Stimulated activated CD4-positive, alpha-beta T cell treated with anti-CD3 and anti-CD28 coated beads, Interleukin-12 subunit alpha, Interleukin-12 subunit beta, amount 100 ng/mL, for 48 hours (primary cell): Measurements from ENCODE around the gene HDAC7.
"Not testable (repeated sequence)": the region's sequence is repeated elsewhere in the genome, so short reads cannot be mapped to it uniquely, and the experiment has no call there.

ENCODE experiments used
- DNase-seq, 3 donors: peaks; one replicate each; pipeline ENCODE4 v3.0.0-alpha.2; 2020; ENCODE audit warnings: low read depth in 2 of 3, low spot score in 1 of 3

The HDAC7 gene

GRCh38 chr12:47850153-47851084, 30.7 kb upstream of the HDAC7 start:
- no peak for DNase-seq

- DNase-seq, result no peak
Observed at GRCh38 chr12:47849261-47849660, 29.6 kb upstream of the HDAC7 start.

DNA sequence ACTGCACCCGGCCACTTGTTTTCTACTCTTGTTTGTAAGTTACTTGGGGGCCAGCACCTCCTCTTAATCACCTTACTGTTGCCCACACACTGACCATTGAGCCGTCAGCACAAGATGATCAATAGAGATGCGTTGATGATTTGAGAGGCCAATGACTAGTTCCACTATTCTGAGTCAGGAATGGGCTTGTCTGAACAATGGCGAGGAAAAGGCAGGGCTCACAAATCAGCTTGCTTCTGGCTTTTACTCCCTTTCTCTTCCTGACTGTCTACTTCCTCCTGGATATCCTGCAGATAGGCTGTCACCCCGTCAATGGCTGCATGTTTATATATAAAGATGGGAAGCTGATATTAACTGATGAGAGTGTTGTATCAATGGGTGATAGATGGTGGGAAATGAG, 29.1 kb upstream of the HDAC7 start:
- no peak for DNase-seq

DNA sequence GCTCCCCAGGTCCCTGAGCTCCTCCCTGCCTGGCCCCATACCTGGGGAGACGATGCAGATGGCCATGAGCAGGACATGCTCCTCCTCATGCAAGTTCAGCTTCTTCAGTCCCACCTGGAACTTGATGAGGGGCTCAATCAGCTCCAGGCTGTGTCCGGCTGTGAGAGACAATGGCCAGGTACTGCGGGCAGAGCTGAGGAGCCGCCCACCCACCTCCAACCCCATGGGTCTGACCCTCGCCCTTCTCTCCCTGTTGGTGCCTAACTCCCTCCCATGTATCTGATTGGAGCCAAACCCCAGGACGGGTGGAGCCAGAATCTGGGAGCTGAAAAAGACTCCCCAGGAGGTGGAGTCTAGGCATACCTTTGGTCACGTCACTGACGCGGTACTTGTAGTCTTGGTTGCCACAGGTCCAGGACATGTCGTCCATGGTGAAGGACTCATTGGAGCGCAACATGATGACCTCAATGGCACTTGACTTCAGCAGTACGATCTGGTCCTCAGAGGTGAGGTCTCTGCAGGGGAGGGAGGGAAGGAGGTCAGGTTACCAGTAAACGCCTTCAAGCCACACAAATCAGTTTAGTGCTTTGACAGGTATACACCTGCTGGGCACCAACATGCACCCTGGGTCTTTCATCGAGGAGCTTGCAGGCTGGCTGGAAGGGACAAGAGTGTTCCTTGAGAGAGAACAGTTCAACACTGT, 26.7 kb upstream of the HDAC7 start:
- no peak for DNase-seq

DNA sequence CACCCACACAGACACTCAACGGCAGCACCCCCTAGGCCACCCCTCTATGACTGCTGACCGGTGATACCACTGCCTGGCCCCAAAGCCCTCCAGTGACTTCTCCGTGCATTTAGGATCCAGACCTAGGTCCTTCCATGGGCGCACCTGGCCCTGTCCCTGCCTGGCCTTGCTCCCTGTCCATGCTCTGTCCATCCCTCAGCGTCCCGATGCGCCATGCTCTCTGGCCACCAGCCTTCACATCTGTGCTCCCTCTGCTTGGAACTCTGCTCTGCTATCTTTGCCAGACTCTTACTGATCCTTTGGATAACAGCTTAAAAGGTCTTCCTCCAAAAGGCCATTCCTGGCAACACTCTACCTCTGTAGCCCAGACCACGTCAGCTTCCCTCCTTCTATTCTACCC, 25.4 kb upstream of the HDAC7 start:
- no peak for DNase-seq

DNA sequence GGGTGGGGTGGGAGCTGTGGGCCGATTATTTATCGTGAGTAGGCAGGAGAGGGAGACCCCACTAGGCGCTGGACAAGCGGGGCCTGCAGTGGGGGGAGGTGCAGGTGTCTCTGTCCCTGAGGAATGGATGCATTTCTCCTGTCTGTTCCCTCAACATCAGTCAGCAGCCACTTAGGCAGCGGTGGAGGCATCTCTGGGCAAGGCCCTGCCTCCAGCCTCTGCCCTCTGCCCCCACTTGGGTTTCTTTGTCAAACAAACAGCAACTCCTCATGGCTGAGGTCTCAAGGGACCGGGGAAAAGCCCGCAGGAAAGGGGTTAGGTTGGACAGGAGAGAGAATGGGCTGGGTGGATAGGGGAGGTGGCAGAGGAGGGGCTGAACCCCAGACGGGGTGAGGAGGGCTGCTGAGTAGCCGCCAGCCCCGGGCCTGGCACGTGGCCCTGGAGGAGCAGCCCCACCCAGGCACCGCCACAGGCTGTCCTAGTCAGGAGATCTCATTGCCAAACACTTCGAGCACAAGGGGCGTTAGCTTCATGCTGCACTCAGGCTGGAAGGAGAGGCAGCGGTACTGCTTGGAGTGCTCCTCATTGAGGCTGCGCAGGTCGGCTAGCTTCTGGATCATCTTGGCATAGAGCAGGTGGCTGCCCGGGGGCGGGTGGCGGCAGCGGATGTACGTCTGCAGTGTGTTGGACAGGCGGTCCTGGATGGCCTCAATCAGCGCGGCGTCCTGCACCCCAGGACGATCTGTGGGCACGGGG, 24.7 kb upstream of the HDAC7 start:
- no peak for DNase-seq

GRCh38 chr12:47843226-47843980, 23.7 kb upstream of the HDAC7 start:
- no peak for DNase-seq

DNA sequence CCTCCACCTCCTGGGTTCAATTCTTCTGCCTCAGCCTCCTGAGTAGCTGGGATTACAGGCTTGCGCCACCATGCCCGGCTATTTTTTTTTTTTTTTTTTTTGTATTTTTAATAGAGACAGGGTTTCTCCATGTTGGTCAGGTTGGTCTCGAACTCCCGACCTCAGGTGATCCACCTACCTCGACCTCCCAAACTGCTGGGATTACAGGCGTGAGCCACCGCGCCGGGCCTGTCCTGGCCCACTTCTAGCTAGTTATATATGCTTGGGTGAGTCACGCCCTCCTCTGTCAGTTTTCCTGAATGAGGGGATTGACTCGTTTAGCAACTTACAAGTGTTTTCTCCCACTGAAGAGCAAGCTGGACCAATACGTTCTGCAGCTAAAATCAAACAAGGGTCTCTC, 22.8 kb upstream of the HDAC7 start:
- DNase-seq, result not testable (repeated sequence)

DNA sequence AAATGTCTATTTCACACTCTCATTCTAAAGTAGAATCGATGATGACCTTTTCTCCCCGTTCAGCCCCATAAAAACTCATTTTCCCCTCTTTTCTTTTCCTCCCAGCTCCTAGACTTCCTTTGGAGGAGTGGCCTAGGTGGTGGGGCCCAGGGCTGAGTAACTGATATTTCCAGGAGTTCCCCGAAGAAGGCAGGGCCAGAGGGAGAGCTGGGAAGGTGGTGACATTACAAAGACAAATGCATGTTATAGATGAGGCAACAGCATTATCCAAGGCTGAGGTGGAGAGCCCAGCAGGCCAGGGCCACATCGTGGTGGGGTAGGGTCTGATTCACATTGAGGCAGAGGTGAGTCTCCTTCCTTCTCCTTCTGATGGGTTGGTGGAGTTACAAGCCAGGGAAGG, 22.2 kb upstream of the HDAC7 start:
- no peak for DNase-seq

- no peak for DNase-seq
Observed at GRCh38 chr12:47841501-47841900, 21.8 kb upstream of the HDAC7 start.

DNA sequence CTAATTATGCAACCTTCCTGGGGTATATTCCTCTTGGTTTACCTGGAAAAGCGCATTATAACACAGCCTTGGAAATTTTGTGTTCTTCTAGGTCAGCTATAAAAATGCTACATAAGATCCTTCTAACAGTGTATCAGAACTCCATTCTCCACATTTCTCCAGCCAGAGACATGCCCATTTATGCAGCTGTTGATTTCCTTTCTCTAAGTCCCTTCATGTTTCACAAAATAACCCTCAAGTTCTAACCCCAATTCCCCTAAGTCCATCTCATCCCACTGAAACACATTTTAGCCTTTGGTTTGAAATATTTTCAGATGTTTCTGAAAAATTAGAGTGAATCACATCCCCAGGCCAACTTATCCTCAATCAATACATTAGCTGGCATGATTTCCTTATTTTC, 20.9 kb upstream of the HDAC7 start:
- DNase-seq, result no peak

- no peak for DNase-seq
Observed at GRCh38 chr12:47839214-47839876, 19.6 kb upstream of the HDAC7 start.

- no peak for DNase-seq
Observed at GRCh38 chr12:47838286-47838931, 18.7 kb upstream of the HDAC7 start.

DNA sequence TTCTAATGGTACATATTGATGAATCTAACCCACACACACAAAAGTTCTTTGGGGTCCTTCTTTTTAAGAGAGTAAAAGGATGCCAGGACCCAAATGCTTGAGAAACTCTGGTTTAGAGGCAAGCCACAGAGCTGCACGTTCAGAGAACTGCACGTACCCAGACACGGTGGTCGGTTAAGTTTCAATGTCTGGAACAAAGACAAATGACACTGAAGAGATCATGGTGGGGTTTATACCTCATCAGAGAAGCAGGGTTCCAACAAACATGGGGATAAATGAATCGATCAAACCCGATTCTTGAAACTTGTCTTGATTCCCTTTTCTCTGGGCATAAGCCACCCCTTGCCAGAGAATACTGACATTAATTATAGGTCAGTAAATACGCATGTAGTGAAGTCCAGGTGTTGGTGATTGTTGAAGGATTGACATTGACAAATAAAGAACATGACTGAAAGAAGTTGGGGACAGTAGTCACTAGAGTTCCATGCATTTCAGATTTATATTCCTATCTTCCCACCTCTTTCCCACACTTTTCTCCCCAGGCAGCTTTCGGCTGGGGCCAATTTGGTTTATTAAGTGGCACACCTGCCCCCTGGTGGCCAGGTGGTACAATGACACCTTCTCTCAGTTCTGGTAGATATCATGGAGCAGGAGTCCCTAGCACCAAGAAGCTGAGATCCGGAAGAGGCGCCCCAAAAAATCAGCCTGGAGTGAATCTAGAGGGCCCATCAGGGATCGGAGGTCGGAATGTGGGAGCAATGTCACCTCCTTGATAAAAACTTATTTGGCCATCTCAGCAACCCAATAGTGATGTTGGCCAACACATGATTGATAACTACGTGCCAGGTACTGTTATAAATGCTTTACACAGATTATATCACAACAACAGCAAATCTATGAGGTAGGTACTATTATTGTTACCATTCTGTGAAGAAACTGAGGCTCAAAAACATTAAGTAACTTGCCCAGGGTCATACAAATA, 17.8 kb upstream of the HDAC7 start:
- DNase-seq, result no peak

- DNase-seq, result no peak
Observed at GRCh38 chr12:47835831-47836155, 16.1 kb upstream of the HDAC7 start.

- no peak for DNase-seq
Observed at GRCh38 chr12:47835006-47835830, 15.5 kb upstream of the HDAC7 start.

GRCh38 chr12:47834199-47834903, 14.6 kb upstream of the HDAC7 start:
- no peak for DNase-seq
